Measurements from ENCODE around the gene TULP1. TPM values are rescaled to one million over a fixed set of nuclear protein-coding genes. Genes with fewer than 3 reads are reported as not detected.

Gene TULP1
- total RNA-seq, 1 experiment from 2014 or later, result not detected

- DNase-seq (ENCODE audit: low read depth, low spot score), result no peak
- in situ Hi-C loops (cut with HindIII; ENCODE audit: low pct_unique_long_range_greater_than_20kb, low sequenced_read_pairs), result no loop called here
These were observed 21.7 kb downstream of the TULP1 start for GRCh38 chr6:35490821-35491557.

- in situ Hi-C loops (cut with HindIII; ENCODE audit: low pct_unique_long_range_greater_than_20kb, low sequenced_read_pairs), result no loop called here
- no peak for DNase-seq (ENCODE audit: low read depth, low spot score)
These were observed 22.5 kb downstream of the TULP1 start for GRCh38 chr6:35489995-35490791.

GRCh38 chr6:35489066-35489465, 23.6 kb downstream of the TULP1 start:
- in situ Hi-C loops (cut with HindIII; ENCODE audit: low pct_unique_long_range_greater_than_20kb, low sequenced_read_pairs), result no loop called here
- no peak for DNase-seq (ENCODE audit: low read depth, low spot score)

- in situ Hi-C loops (cut with HindIII; ENCODE audit: low pct_unique_long_range_greater_than_20kb, low sequenced_read_pairs), result no loop called here
- DNase-seq (ENCODE audit: low read depth, low spot score), result no peak
These were observed 24.2 kb downstream of the TULP1 start for GRCh38 chr6:35488517-35488862.

- DNase-seq (ENCODE audit: low read depth, low spot score), result no peak
- in situ Hi-C loops (cut with HindIII; ENCODE audit: low pct_unique_long_range_greater_than_20kb, low sequenced_read_pairs), result no loop called here
These were observed 24.8 kb downstream of the TULP1 start for GRCh38 chr6:35487658-35488516.

- in situ Hi-C loops (cut with HindIII; ENCODE audit: low pct_unique_long_range_greater_than_20kb, low sequenced_read_pairs), result no loop called here
- DNase-seq (ENCODE audit: low read depth, low spot score), result no peak
These were observed 26.4 kb downstream of the TULP1 start for GRCh38 chr6:35486005-35486925.

- no peak for DNase-seq (ENCODE audit: low read depth, low spot score)
- in situ Hi-C loops (cut with HindIII; ENCODE audit: low pct_unique_long_range_greater_than_20kb, low sequenced_read_pairs), result no loop called here
These were observed 27.3 kb downstream of the TULP1 start for GRCh38 chr6:35485402-35485877.

- DNase-seq (ENCODE audit: low read depth, low spot score), result no peak
- in situ Hi-C loops (cut with HindIII; ENCODE audit: low pct_unique_long_range_greater_than_20kb, low sequenced_read_pairs), result no loop called here
These were observed 27.7 kb downstream of the TULP1 start for GRCh38 chr6:35484921-35485392.

GRCh38 chr6:35483893-35484645, 28.6 kb downstream of the TULP1 start:
- in situ Hi-C loops (cut with HindIII; ENCODE audit: low pct_unique_long_range_greater_than_20kb, low sequenced_read_pairs), result no loop called here
- no peak for DNase-seq (ENCODE audit: low read depth, low spot score)

- in situ Hi-C loops (cut with HindIII; ENCODE audit: low pct_unique_long_range_greater_than_20kb, low sequenced_read_pairs), result no loop called here
- DNase-seq (ENCODE audit: low read depth, low spot score), result no peak
These were observed 29.2 kb downstream of the TULP1 start for GRCh38 chr6:35483490-35483889.

GRCh38 chr6:35483062-35483461, 29.6 kb downstream of the TULP1 start:
- in situ Hi-C loops (cut with HindIII; ENCODE audit: low pct_unique_long_range_greater_than_20kb, low sequenced_read_pairs), result no loop called here
- no peak for DNase-seq (ENCODE audit: low read depth, low spot score)

- in situ Hi-C loops (cut with HindIII; ENCODE audit: low pct_unique_long_range_greater_than_20kb, low sequenced_read_pairs), result no loop called here
- DNase-seq (ENCODE audit: low read depth, low spot score), result no peak
These were observed 31.5 kb downstream of the TULP1 start for GRCh38 chr6:35481226-35481625.

- DNase-seq (ENCODE audit: low read depth, low spot score), result no peak
- in situ Hi-C loops (cut with HindIII; ENCODE audit: low pct_unique_long_range_greater_than_20kb, low sequenced_read_pairs), result no loop called here
These were observed 32.5 kb downstream of the TULP1 start for GRCh38 chr6:35480176-35480575.

- DNase-seq (ENCODE audit: low read depth, low spot score), result no peak
- in situ Hi-C loops (cut with HindIII; ENCODE audit: low pct_unique_long_range_greater_than_20kb, low sequenced_read_pairs), result no loop called here
These were observed 34.4 kb downstream of the TULP1 start for GRCh38 chr6:35478259-35478658.

GRCh38 chr6:35477551-35478179, 35.0 kb downstream of the TULP1 start:
- DNase-seq (ENCODE audit: low read depth, low spot score), result no peak
- in situ Hi-C loops (cut with HindIII; ENCODE audit: low pct_unique_long_range_greater_than_20kb, low sequenced_read_pairs), result no loop called here

- no peak for DNase-seq (ENCODE audit: low read depth, low spot score)
- in situ Hi-C loops (cut with HindIII; ENCODE audit: low pct_unique_long_range_greater_than_20kb, low sequenced_read_pairs), result no loop called here
These were observed 35.7 kb downstream of the TULP1 start for GRCh38 chr6:35477028-35477427.

All from SK-MEL-5 (cell line).